ENCODE measurements around the gene IGF2BP1. TPM values are rescaled to one million over a fixed set of nuclear protein-coding genes. Genes with fewer than 3 reads are reported as not detected.

IGF2BP1 gene
- total RNA-seq, 2 experiments from 2014 or later, result not detected

DNA sequence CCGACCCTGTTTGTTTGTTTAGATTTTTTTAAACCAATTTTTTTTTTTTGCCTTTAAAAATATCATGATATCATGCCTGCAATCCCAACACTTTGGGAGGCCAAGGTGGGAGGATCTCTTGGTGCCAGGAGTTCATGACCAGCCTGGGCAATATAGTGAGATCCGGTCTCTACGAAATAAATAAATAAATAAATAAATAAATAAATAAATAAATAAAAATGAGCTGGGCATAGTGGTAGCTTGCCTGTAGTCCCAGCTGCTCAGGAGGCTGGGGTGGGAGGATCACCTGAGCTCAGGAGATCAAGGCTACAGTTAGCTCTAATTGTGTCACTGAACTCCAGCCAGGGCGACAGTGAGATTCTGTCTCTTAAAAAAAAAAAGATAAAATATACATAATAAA lies 8.1 kb upstream of the IGF2BP1 start:
- no peak overlapping the region for H3K4me3 ChIP-seq (ENCODE audit: low read length)
- no peak overlapping the region for H3K27ac ChIP-seq (ENCODE audit: low read depth in 1 of 2, low read length in 2 of 2)
- no peaks in the 10 kb centered on the region for H3K36me3 Mint-ChIP-seq (ENCODE audit: low read depth)
- H3K4me1 Mint-ChIP-seq (ENCODE audit: low read depth), result no peaks in the 10 kb centered on the region
- no peaks in the 10 kb centered on the region for H3K4me1 ChIP-seq (ENCODE audit: insufficient read depth, low read length)
- peaks cover 12 to 30% of the 10 kb centered on the region in 2 experiments for H3K27me3 ChIP-seq (ENCODE audit: control insufficient read depth in 1 of 2, insufficient read depth in 2 of 2, low read length in 2 of 2)
- no peak for ATAC-seq (ENCODE audit: poor library complexity)
- intact Hi-C loops (cut with DNase I, micrococcal nuclease), result no loop called here
- no peaks in the 10 kb centered on the region for H3K36me3 ChIP-seq (ENCODE audit: insufficient read depth, low read length)
- no peak overlapping the region for H3K4me3 Mint-ChIP-seq
- POLR2A ChIA-PET, result no interaction called here
- H3K9me3 Mint-ChIP-seq, result no peaks in the 10 kb centered on the region
- H3K9me3 ChIP-seq (ENCODE audit: control insufficient read depth in 1 of 2, insufficient read depth in 1 of 2, low read length in 2 of 2), result no peaks in the 10 kb centered on the region
- CTCF ChIA-PET, result no interaction called here
- H3K27ac Mint-ChIP-seq, result no peak overlapping the region
- peaks cover 67% of the 10 kb centered on the region for H3K27me3 Mint-ChIP-seq
- TF ChIP-seq, protein P1, sequence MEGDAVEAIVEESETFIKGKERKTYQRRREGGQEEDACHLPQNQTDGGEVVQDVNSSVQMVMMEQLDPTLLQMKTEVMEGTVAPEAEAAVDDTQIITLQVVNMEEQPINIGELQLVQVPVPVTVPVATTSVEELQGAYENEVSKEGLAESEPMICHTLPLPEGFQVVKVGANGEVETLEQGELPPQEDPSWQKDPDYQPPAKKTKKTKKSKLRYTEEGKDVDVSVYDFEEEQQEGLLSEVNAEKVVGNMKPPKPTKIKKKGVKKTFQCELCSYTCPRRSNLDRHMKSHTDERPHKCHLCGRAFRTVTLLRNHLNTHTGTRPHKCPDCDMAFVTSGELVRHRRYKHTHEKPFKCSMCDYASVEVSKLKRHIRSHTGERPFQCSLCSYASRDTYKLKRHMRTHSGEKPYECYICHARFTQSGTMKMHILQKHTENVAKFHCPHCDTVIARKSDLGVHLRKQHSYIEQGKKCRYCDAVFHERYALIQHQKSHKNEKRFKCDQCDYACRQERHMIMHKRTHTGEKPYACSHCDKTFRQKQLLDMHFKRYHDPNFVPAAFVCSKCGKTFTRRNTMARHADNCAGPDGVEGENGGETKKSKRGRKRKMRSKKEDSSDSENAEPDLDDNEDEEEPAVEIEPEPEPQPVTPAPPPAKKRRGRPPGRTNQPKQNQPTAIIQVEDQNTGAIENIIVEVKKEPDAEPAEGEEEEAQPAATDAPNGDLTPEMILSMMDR (IDR thresholded peaks at IDR 0.05), result no peak
- DNase-seq, result no peak

DNA sequence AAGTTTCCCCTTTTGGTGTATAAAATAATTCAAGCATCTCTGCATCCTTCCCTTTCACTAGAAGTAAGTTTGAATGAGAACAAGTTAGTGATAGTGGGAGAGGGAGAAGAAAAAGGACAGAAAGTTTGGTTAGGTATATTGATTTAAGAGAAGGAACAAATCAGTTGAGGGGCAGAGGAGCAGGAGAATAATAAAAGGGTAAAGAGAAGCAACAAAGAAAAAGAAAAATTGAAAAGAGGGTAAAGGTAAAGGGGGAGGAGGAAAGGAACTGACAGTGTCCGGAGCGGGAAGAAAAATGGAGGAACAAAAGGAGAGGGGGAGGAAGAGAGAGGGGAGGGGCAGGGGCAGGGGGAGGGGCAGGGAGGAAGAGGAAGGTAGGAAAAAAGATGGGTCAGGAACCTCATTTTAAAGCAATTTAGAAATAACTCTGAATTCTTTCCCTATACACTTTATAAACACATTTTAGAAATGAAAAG lies 6.3 kb upstream of the IGF2BP1 start:
- intact Hi-C loops (cut with DNase I, micrococcal nuclease), result loop anchor here in 1 of 2 experiments (10.0 kb wide), 1 partner anchor 46 kb away; the partner anchor contains the start of gene SNF8
- ChIA-PET POLR2A (no interaction called here), CTCF (interaction anchor here (0.8 kb wide), 1 partner anchor 42 kb away, joined by 3 read pairs; no protein-coding TSS in a partner anchor)
- peaks cover 8% of the 10 kb centered on the region for H3K4me1 ChIP-seq (ENCODE audit: insufficient read depth, low read length)
- Mint-ChIP-seq H3K9me3 (no peaks in the 10 kb centered on the region), H3K27ac (no peak overlapping the region), H3K4me3 (no peak overlapping the region), H3K27me3 (peaks cover 70% of the 10 kb centered on the region), H3K4me1 (ENCODE audit: low read depth) (peaks cover 7% of the 10 kb centered on the region), H3K36me3 (ENCODE audit: low read depth) (no peaks in the 10 kb centered on the region)
- DNase-seq (no peak), ATAC-seq (ENCODE audit: poor library complexity) (no peak)
- peaks cover 0 to 8% of the 10 kb centered on the region in 2 experiments for H3K9me3 ChIP-seq (ENCODE audit: control insufficient read depth in 1 of 2, insufficient read depth in 1 of 2, low read length in 2 of 2)
- H3K4me3 ChIP-seq (ENCODE audit: low read length), result no peak overlapping the region
- H3K27me3 ChIP-seq (ENCODE audit: control insufficient read depth in 1 of 2, insufficient read depth in 2 of 2, low read length in 2 of 2), result peaks cover 28 to 49% of the 10 kb centered on the region in 2 experiments
- H3K36me3 ChIP-seq (ENCODE audit: insufficient read depth, low read length), result no peaks in the 10 kb centered on the region
- H3K27ac ChIP-seq (ENCODE audit: low read depth in 1 of 2, low read length in 2 of 2), result no peak overlapping the region
- TF ChIP-seq, protein P1 (IDR thresholded peaks at IDR 0.05), result no peak

DNA sequence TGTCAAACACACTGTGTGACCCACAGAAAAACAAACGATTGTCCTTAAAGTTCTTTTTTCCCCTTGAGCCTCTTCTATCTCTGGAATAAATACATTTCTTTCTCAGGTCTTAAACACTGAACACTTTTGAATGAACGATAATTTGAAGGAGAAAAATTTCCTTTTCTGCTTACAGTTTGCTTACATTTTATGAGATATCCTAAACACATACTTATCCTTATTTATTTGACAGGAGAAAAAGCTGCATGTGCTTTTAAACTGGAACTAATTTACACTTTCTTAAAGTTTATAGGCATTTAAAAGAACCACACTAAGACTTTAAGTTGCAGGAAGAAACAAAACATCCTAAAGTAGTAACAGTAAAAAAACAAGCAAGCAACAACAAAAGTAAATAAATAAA lies 4.7 kb upstream of the IGF2BP1 start:
- intact Hi-C loops (cut with DNase I, micrococcal nuclease), result loop anchor here in 1 of 2 experiments (10.0 kb wide), 1 partner anchor 48 kb away; the partner anchor contains the start of gene SNF8
- DNase-seq (no peak), ATAC-seq (ENCODE audit: poor library complexity) (no peak)
- Mint-ChIP-seq H3K27ac (no peak overlapping the region), H3K9me3 (no peaks in the 10 kb centered on the region), H3K4me1 (ENCODE audit: low read depth) (peaks cover 20% of the 10 kb centered on the region), H3K36me3 (ENCODE audit: low read depth) (no peaks in the 10 kb centered on the region), H3K27me3 (peaks cover 74% of the 10 kb centered on the region), H3K4me3 (no peak overlapping the region)
- TF ChIP-seq, protein P1 (IDR thresholded peaks at IDR 0.05), result no peak
- H3K36me3 ChIP-seq (ENCODE audit: insufficient read depth, low read length), result no peaks in the 10 kb centered on the region
- POLR2A ChIA-PET, result no interaction called here
- H3K27ac ChIP-seq (ENCODE audit: low read depth in 1 of 2, low read length in 2 of 2), result no peak overlapping the region
- CTCF ChIA-PET, result no interaction called here
- H3K4me3 ChIP-seq (ENCODE audit: low read length), result no peak overlapping the region
- H3K27me3 ChIP-seq (ENCODE audit: control insufficient read depth in 1 of 2, insufficient read depth in 2 of 2, low read length in 2 of 2), result peaks cover 43 to 64% of the 10 kb centered on the region in 2 experiments
- peaks cover 0 to 22% of the 10 kb centered on the region in 2 experiments for H3K9me3 ChIP-seq (ENCODE audit: control insufficient read depth in 1 of 2, insufficient read depth in 1 of 2, low read length in 2 of 2)
- H3K4me1 ChIP-seq (ENCODE audit: insufficient read depth, low read length), result peaks cover 23% of the 10 kb centered on the region
